H1 (cell line): Measurements from ENCODE around the gene ARL6IP6. TPM values are rescaled to one million over a fixed set of nuclear protein-coding genes. Genes with fewer than 3 reads are reported as not detected.
A peak's percentile ranks its signal among the peaks of the same experiment; 100 is the strongest.

Experiments used
- ASH2L ChIP-seq: fragments of 200-600, 300-600 bp; sonication (generic); IDR thresholded peaks from one replicate; pipeline ENCODE4 v1.7.1; 2017; ENCODE audit warnings: low read length
- CBX8 ChIP-seq: fragments of 300-800, 300-1000 bp; sonication (generic); IDR thresholded peaks from 2 replicates; pipeline ENCODE4 v1.7.1; 2016; ENCODE audit warnings: low read depth, low read length, borderline replicate concordance
- CHD2 ChIP-seq: IDR thresholded peaks from 2 replicates; pipeline ENCODE4 v1.6.1; 2012; ENCODE audit warnings: low read length, improper control_type of control experiment
- CTBP2 ChIP-seq: IDR thresholded peaks from 2 replicates; pipeline ENCODE4 v1.7.0; 2011; ENCODE audit warnings: borderline replicate concordance, mild to moderate bottlenecking, moderate library complexity, mixed read lengths, low read length; ENCODE audit not compliant: insufficient read depth, insufficient read length
- EP300 ChIP-seq, 2 experiments: IDR thresholded peaks; 1 replicate in 1 of 2; 2 replicates in 1 of 2; pipeline ENCODE4 v1.6.1; 2011 to 2012; ENCODE audit warnings: low read depth in 2 of 2, low read length in 2 of 2, mild to moderate bottlenecking in 2 of 2, borderline replicate concordance in 1 of 2, inconsistent platforms in 1 of 2, moderate library complexity in 1 of 2
- EZH2 ChIP-seq: fragments of 200-600 bp; sonication (generic); IDR thresholded peaks from 2 replicates; pipeline ENCODE4 v1.7.1; 2012; ENCODE audit warnings: low read depth, mild to moderate bottlenecking, moderate library complexity, low read length, inconsistent platforms; ENCODE audit not compliant: severe bottlenecking
- JUND ChIP-seq: IDR thresholded peaks from 2 replicates; pipeline ENCODE4 v1.6.1; 2011; ENCODE audit warnings: mild to moderate bottlenecking, improper control_type of control experiment, low read length
- KDM4A ChIP-seq: IDR thresholded peaks from one replicate; pipeline ENCODE4 v1.7.1; 2012; ENCODE audit warnings: low read depth, mild to moderate bottlenecking, moderate library complexity, low read length, inconsistent platforms; ENCODE audit not compliant: severe bottlenecking
- KDM5A ChIP-seq: fragments of 200-600 bp; IDR thresholded peaks from 2 replicates; pipeline ENCODE4 v1.7.1; 2012; ENCODE audit warnings: mild to moderate bottlenecking, low read length, inconsistent platforms, mixed read lengths
- PHF8 ChIP-seq: fragments of 200-600 bp; sonication (generic); conservative IDR thresholded peaks from 2 replicates; pipeline ENCODE4 v1.7.1; 2012; ENCODE audit warnings: low read depth, mild to moderate bottlenecking, inconsistent platforms, low read length, moderate library complexity
- POLR2AphosphoS5 ChIP-seq: IDR thresholded peaks from 2 replicates; pipeline ENCODE4 v1.6.1; 2011; ENCODE audit warnings: low read depth, low read length
- RFX5 ChIP-seq: IDR thresholded peaks from 2 replicates; pipeline ENCODE4 v1.6.1; 2011; ENCODE audit warnings: low read depth, low read length, improper control_type of control experiment, borderline replicate concordance
- RXRA ChIP-seq: IDR thresholded peaks from 2 replicates; pipeline ENCODE4 v1.6.1; 2011; ENCODE audit warnings: low read depth, mild to moderate bottlenecking, low read length, moderate library complexity; ENCODE audit not compliant: insufficient read depth
- SIX5 ChIP-seq: IDR thresholded peaks from 2 replicates; pipeline ENCODE4 v1.6.1; 2011; ENCODE audit warnings: mild to moderate bottlenecking, low read depth, low read length
- SP1 ChIP-seq: IDR thresholded peaks from 2 replicates; pipeline ENCODE4 v1.6.1; 2011; ENCODE audit warnings: low read depth, low read length
- SRF ChIP-seq: IDR thresholded peaks from 2 replicates; pipeline ENCODE4 v1.6.1; 2011; ENCODE audit warnings: mild to moderate bottlenecking, low read depth, low read length, moderate library complexity
- SUZ12 ChIP-seq: fragments of 200-600 bp; sonication (generic); IDR thresholded peaks from 2 replicates; pipeline ENCODE4 v1.6.1; 2012; ENCODE audit warnings: mild to moderate bottlenecking, inconsistent platforms, low read length, moderate library complexity, mixed read lengths
- TAF1 ChIP-seq: IDR thresholded peaks from 2 replicates; pipeline ENCODE4 v1.6.1; 2011; ENCODE audit warnings: mild to moderate bottlenecking, low read depth, low read length
- TBP ChIP-seq: IDR thresholded peaks from 2 replicates; pipeline ENCODE4 v1.6.1; 2011; ENCODE audit warnings: low read depth, low read length, improper control_type of control experiment
- TEAD4 ChIP-seq: IDR thresholded peaks from 2 replicates; pipeline ENCODE4 v1.6.1; 2012; ENCODE audit warnings: low read depth, low read length, inconsistent platforms, mixed read lengths
- ZNF274 ChIP-seq: IDR thresholded peaks from 2 replicates; pipeline ENCODE4 v1.7.0; 2012; ENCODE audit warnings: low read length, borderline replicate concordance; ENCODE audit errors: extremely low read depth
- polyA plus RNA-seq, 7 experiments: library from polyadenylated mRNA; depleted of rRNA in 3 of 7; stranded (reverse) in 5 of 7; unstranded in 2 of 7; fragments of >200 nt in 5 of 7; fragments of 200-250 nt in 2 of 7; gene quantifications; 1 replicate in 5 of 7; 2 replicates in 1 of 7; 4 replicates in 1 of 7; pipeline versions ENCODE4 v1.2.1 to v1.2.3, GENCODE V29; 2011 to 2013; ENCODE audit warnings: missing spikeins in 2 of 7, mixed read lengths in 2 of 7
- total RNA-seq: library from RNA; stranded (reverse); fragmentation: NEBNext Ultra II Directional; extraction: Animal tissue kit (Norgen Biotek cat#: 25700); gene quantifications from 2 replicates; pipeline ENCODE4 v1.2.1, GENCODE V29; 2021
- TF ChIP-seq, protein P1 (sequence below), 3 experiments: IDR thresholded peaks; 1 replicate in 2 of 3; 2 replicates in 1 of 3; pipeline versions ENCODE4 v1.5.1 to v1.6.1; 2011; ENCODE audit warnings: low read length in 3 of 3, mild to moderate bottlenecking in 3 of 3, inconsistent platforms in 2 of 3, low read depth in 1 of 3, moderate library complexity in 1 of 3; ENCODE audit not compliant: insufficient read depth in 1 of 3; ENCODE audit errors: control extremely low read depth in 1 of 3

Gene ARL6IP6
- total and polyA plus RNA-seq, 2 of the 8 experiments (the other 6 are each of a cell fraction or from before 2014, with no cell fraction given) = 47.3 to 92.9 TPM

DNA sequence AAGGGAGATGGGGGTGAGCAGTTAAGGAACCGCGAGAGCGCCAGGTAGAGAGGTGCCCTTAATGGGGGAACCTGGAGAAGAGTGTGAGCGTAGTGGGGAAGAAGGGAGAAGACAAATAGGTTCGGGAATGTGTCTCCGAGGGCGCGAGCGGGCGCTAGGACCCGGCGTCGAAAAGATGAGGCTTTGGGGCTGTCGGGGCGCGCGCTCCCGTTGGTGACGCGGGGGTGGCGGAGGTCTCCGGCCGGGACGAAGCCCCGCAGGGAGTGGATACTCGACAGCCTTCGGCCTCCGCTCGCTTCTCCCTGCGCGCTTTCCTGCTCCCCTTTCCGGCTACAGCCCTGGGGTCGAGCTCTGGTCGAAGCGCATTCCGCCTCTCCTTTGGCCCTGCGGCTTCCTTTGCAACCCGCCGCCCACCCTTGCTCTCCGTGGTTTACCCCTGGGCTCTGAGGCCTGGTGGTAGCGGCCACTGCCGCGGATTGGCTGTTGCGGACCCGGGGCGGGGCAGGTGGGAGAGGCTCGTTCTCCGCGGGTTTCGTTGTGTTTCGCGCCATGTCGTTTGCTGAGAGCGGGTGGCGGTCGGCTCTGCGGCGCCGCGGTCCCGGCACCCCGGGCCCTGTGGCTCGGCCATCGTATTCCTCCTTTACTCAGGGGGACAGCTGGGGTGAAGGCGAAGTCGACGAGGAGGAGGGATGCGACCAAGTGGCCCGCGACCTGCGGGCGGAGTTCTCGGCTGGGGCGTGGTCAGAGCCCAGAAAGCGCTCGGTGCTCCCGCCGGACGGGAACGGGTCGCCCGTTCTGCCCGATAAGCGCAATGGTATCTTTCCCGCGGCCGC is at the start of gene ARL6IP6 (continued):
- TF ChIP-seq SP1 (peak; percentile 60), SRF (no peak), ZNF274 (no peak), ASH2L (peak; percentile 81), PHF8 (peak; percentile 93), SUZ12 (no peak), SIX5 (0 out of 2 replicates have a peak, but pooled peaks have one; percentile 14), RXRA (no peak), TBP (peak; percentile 94), POLR2AphosphoS5 (peak; percentile 78), EZH2 (no peak), RFX5 (no peak), CHD2 (no peak), TEAD4 (peak; percentile 55; the same call in 1 of the 2 replicates), CTBP2 (no peak), EP300 (IDR thresholded peaks at IDR 0.05; ENCODE audit: borderline replicate concordance in 1 of 2, low read depth in 2 of 2, low read length in 2 of 2) (peak in 1 of 2 experiments; percentile 90; a peak in 1 of 3 replicates), CBX8 (no peak), KDM4A (peak; percentile 52), TAF1 (peak; percentile 96), KDM5A (no peak), JUND (peak; percentile 80)
- TF ChIP-seq, protein P1, sequence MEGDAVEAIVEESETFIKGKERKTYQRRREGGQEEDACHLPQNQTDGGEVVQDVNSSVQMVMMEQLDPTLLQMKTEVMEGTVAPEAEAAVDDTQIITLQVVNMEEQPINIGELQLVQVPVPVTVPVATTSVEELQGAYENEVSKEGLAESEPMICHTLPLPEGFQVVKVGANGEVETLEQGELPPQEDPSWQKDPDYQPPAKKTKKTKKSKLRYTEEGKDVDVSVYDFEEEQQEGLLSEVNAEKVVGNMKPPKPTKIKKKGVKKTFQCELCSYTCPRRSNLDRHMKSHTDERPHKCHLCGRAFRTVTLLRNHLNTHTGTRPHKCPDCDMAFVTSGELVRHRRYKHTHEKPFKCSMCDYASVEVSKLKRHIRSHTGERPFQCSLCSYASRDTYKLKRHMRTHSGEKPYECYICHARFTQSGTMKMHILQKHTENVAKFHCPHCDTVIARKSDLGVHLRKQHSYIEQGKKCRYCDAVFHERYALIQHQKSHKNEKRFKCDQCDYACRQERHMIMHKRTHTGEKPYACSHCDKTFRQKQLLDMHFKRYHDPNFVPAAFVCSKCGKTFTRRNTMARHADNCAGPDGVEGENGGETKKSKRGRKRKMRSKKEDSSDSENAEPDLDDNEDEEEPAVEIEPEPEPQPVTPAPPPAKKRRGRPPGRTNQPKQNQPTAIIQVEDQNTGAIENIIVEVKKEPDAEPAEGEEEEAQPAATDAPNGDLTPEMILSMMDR (IDR thresholded peaks at IDR 0.05; ENCODE audit: control extremely low read depth in 1 of 3, insufficient read depth in 1 of 3, low read depth in 1 of 3, low read length in 3 of 3) = no peak
